ENCODE results near the gene ATP8B1. TPM values are rescaled to one million over a fixed set of nuclear protein-coding genes. Genes with fewer than 3 reads are reported as not detected.

Gene ATP8B1
- polyA plus RNA-seq, 2 of the 4 experiments (the other 2 are of a cell fraction): 7.1 to 23.4 TPM

GRCh38 chr18:57813245-57813644, 10.1 kb upstream of the ATP8B1 start (continued):
- TF ChIP-seq USF2 (IDR thresholded peaks at IDR 0.05): peak; percentile 31; the same call in 1 of the 2 replicates

GRCh38 chr18:57812126-57812477, 9.0 kb upstream of the ATP8B1 start:
- ATAC-seq: no peak
- ChIA-PET CTCF (interaction anchor here (0.6 kb wide), 1 partner anchor 69 kb away, joined by 3 read pairs; no protein-coding TSS in a partner anchor), POLR2A (no interaction called here)
- peaks cover 26% of the 10 kb centered on the region for H3K4me1 ChIP-seq
- peak overlapping the region in 1 of 2 experiments; percentile 78; a peak in 3 of 6 replicates for H3K27ac ChIP-seq
- TF ChIP-seq POLR2AphosphoS2 (conservative IDR thresholded peaks at IDR 0.05; ENCODE audit: low read length) (no peak), CBX2 (IDR thresholded peaks at IDR 0.05; ENCODE audit: borderline replicate concordance, low read depth) (no peak), HDAC2 (IDR thresholded peaks at IDR 0.05) (no peak)
- no peak overlapping the region for H3K4me2 ChIP-seq
- DNase-seq (ENCODE audit: low read depth in 1 of 2, low spot score in 1 of 2): no peak
- no peak for FAIRE-seq
- H3K9me3 ChIP-seq: peaks cover 14% of the 10 kb centered on the region
- no peak overlapping the region for H3K4me3 ChIP-seq

GRCh38 chr18:57811477-57812125, 8.5 kb upstream of the ATP8B1 start:
- Histone ChIP-seq H3K9me3 (peaks cover 14% of the 10 kb centered on the region), H3K27ac (peak overlapping the region; percentile 20 to 78; a peak in 3 of 6 replicates), H3K4me1 (peaks cover 31% of the 10 kb centered on the region), H3K4me3 (no peak overlapping the region), H3K4me2 (no peak overlapping the region)
- CTCF ChIA-PET: no interaction called here
- whole genome bisulfite sequencing (ENCODE audit: missing lambda C conversion rate): 49% methylated on average over 4 of the region's 4 CpGs
- peak; percentile 24; the same call in 1 of the 2 replicates for TF ChIP-seq GATA3 (IDR thresholded peaks at IDR 0.05; ENCODE audit: borderline replicate concordance)
- TF ChIP-seq HOXB5 (CRISPR knock-in tag; IDR thresholded peaks at IDR 0.05): no peak
- ATAC-seq (no peak), FAIRE-seq (no peak), DNase-seq (ENCODE audit: low read depth in 1 of 2, low spot score in 1 of 2) (peak in 1 of 2 experiments; percentile 39)
- POLR2A ChIA-PET: no interaction called here

GRCh38 chr18:57809190-57809589, 6.1 kb upstream of the ATP8B1 start:
- no peak overlapping the region for H3K4me2 ChIP-seq
- peaks cover 37% of the 10 kb centered on the region for H3K4me1 ChIP-seq
- ChIA-PET POLR2A (no interaction called here), CTCF (no interaction called here)
- H3K4me3 ChIP-seq: no peak overlapping the region
- no peak for TF ChIP-seq KDM1A (IDR thresholded peaks at IDR 0.05; ENCODE audit: low read depth)
- no peak for TF ChIP-seq POLR2A (IDR thresholded peaks at IDR 0.05; ENCODE audit: low read length)
- peak overlapping the region in 1 of 2 experiments; percentile 65; a peak in 3 of 6 replicates for H3K27ac ChIP-seq
- ATAC-seq: no peak
- peaks cover 14% of the 10 kb centered on the region for H3K9me3 ChIP-seq
- FAIRE-seq: no peak
- DNase-seq (ENCODE audit: low read depth in 1 of 2, low spot score in 1 of 2): no peak

- Histone ChIP-seq H3K4me1 (peaks cover 39% of the 10 kb centered on the region), H3K9me3 (peaks cover 8% of the 10 kb centered on the region), H3K27ac (peak overlapping the region; percentile 80 to 87), H3K4me2 (peak overlapping the region; percentile 73), H3K4me3 (no peak overlapping the region)
- DNase-seq (ENCODE audit: low read depth in 1 of 2, low spot score in 1 of 2) (no peak), FAIRE-seq (no peak), ATAC-seq (no peak)
- CTCF ChIA-PET: interaction anchor here (1.0 kb wide), 1 partner anchor 13 kb away, joined by 3 read pairs; no protein-coding TSS in a partner anchor
- POLR2A ChIA-PET: interaction anchor here (0.6 to 0.7 kb wide), 2 partner anchors 11 to 56 kb away, joined by 7 read pairs; no protein-coding TSS in a partner anchor
- TF ChIP-seq BHLHE40 (IDR thresholded peaks at IDR 0.05; ENCODE audit: low read depth, low read length) (no peak), RCOR1 (IDR thresholded peaks at IDR 0.05; ENCODE audit: low read depth, low read length) (no peak), HMGXB4 (CRISPR knock-in tag; IDR thresholded peaks at IDR 0.05; ENCODE audit: borderline replicate concordance) (no peak), POLR2AphosphoS2 (conservative IDR thresholded peaks at IDR 0.05; ENCODE audit: low read length) (no peak), TFCP2L1 (CRISPR knock-in tag; IDR thresholded peaks at IDR 0.05) (no peak)
- WGBS (ENCODE audit: missing lambda C conversion rate): 16% methylated on average over 2 of the region's 2 CpGs
These were observed 4.4 kb upstream of the ATP8B1 start for GRCh38 chr18:57807336-57808117.

Measured in A549 (cell line).